Right lobe of liver (tissue), 6 donors: ENCODE measurements around the gene SYMPK. TPM values are rescaled to one million over a fixed set of nuclear protein-coding genes. Genes with fewer than 3 reads are reported as not detected.

Source experiments
- ATAC-seq, 4 donors: fragments of 200-7000 bp; cut with Tn5 transposase; one replicate each; pipeline ENCODE4 v1.9.1; 2020; ENCODE audit warnings: mild to moderate bottlenecking in 4 of 4, moderate library complexity in 4 of 4
- DNase-seq, 3 donors: peaks; one replicate each; pipeline ENCODE4 v3.0.0-alpha.2; 2020
- H3K27ac ChIP-seq, 3 donors: fragments of 200-600 bp; one replicate each; pipeline ENCODE4 v1.8.0; 2022
- H3K27me3 ChIP-seq, 2 donors: fragments of 200-600 bp; one replicate each; pipeline ENCODE4 v1.8.0; 2022
- H3K36me3 ChIP-seq, 4 donors: fragments of 200-600 bp; sonication (generic) in 1 of 4; one replicate each; pipeline versions ENCODE4 v1.5.1 to v1.8.0; 2017 to 2022; ENCODE audit warnings: control low read depth in 1 of 4
- H3K4me1 ChIP-seq, 4 donors: fragments of 200-600 bp; sonication (generic) in 1 of 4; one replicate each; pipeline versions ENCODE4 v1.5.1 to v1.8.0; 2017 to 2022; ENCODE audit warnings: control low read depth in 1 of 4
- H3K4me3 ChIP-seq, 3 donors: fragments of 200-600 bp; one replicate each; pipeline ENCODE4 v1.8.0; 2022
- H3K9me3 ChIP-seq, 4 donors: fragments of 200-600 bp; sonication (generic) in 1 of 4; one replicate each; pipeline versions ENCODE4 v1.5.1 to v1.8.0; 2017 to 2022; ENCODE audit warnings: control low read depth in 1 of 4
- CTCF ChIP-seq, 4 donors: fragments of 200-600 bp in 3 of 4; fragments of 450-650 bp in 1 of 4; IDR thresholded peaks; one replicate each; pipeline versions ENCODE4 v1.5.1 to v1.8.0; 2016 to 2022; ENCODE audit warnings: antibody characterized with exemption in 4 of 4, mild to moderate bottlenecking in 2 of 4
- POLR2A ChIP-seq: fragments of 450-650 bp; IDR thresholded peaks from one replicate; pipeline ENCODE4 v1.6.1; 2017; ENCODE audit warnings: antibody characterized with exemption, mild to moderate bottlenecking
- WGBS: methylation state at CpG from one replicate; pipeline ENCODE4 v1.1.6; 2018; ENCODE audit warnings: low coverage, low lambda C conversion rate; ENCODE audit not compliant: insufficient coverage; ENCODE audit errors: missing lambda C conversion rate; 5-methylcytosine and 5-hydroxymethylcytosine counted together
- intact Hi-C, 2 donors: fragments of 100-400 bp; cut with DNase I; formaldehyde crosslinking; loops; one replicate each; pipeline versions ENCODE4 v1.11.2 to v1.14.1; 2022
- total RNA-seq, 6 experiments: library from RNA; depleted of rRNA in 2 of 6; stranded (reverse); fragments of >200 nt in 2 of 6; fragmentation: NEBNext Ultra II Directional in 3 of 6; extraction: Animal tissue kit (Norgen Biotek cat#: 25700) in 3 of 6; gene quantifications; one replicate each; pipeline versions ENCODE4 v1.1.0 to v1.2.4, GENCODE V29; 2016 to 2023
- donor health status: DM: no; HTN: yes; CAD: no.
- donor health status: DM: no; HTN: no; CAD: no.
- donor health status: DM: no; HTN: no; CAD: no.
- donor health status: DM: no; HTN: yes; CAD: no.
- donor health status: DM: no; HTN: yes; CAD: no.

SYMPK gene
- total RNA-seq, 6 experiments from 2014 or later: 31.1 to 50.1 (median 42.0) TPM

- 48% methylated on average over 10 of the region's 14 CpGs for WGBS
- peaks cover 0 to 2% (median 0%) of the 10 kb centered on the region in 4 donors for H3K36me3 ChIP-seq
- no peak overlapping the region for H3K4me3 ChIP-seq
These were observed 90.7 kb downstream of the SYMPK start for GRCh38 chr19:45772130-45772840.

GRCh38 chr19:45771311-45771933 is 91.5 kb downstream of the SYMPK start:
- no peak for TF ChIP-seq POLR2A
- TF ChIP-seq CTCF (IDR thresholded peaks at IDR 0.05): no peak
- Histone ChIP-seq H3K27ac (peak overlapping the region in 1 of 3 donors; percentile 72), H3K9me3 (no peaks in the 10 kb centered on the region), H3K4me1 (peaks cover 0 to 17% (median 7%) of the 10 kb centered on the region in 4 donors), H3K27me3 (no peaks in the 10 kb centered on the region), H3K4me3 (peak overlapping the region; percentile 33 to 91 (median 76)), H3K36me3 (no peaks in the 10 kb centered on the region)
- ATAC-seq (no peak), DNase-seq (peak in 2 of 3 donors; percentile 46 to 68)
- intact Hi-C loops: no loop called here
- WGBS: 58% methylated on average over 6 of the region's 46 CpGs

More at GRCh38 chr19:45772130-45772840, 90.7 kb downstream of the SYMPK start:
- ATAC-seq: no peak
- DNase-seq: no peak
- TF ChIP-seq CTCF (IDR thresholded peaks at IDR 0.05): no peak
- TF ChIP-seq POLR2A: no peak
- no peaks in the 10 kb centered on the region for H3K27me3 ChIP-seq
- intact Hi-C loops: no loop called here
- H3K27ac ChIP-seq: peak overlapping the region in 1 of 3 donors; percentile 8
- H3K4me1 ChIP-seq: peaks cover 0 to 15% (median 6%) of the 10 kb centered on the region in 4 donors
- H3K9me3 ChIP-seq: no peaks in the 10 kb centered on the region

- H3K9me3 ChIP-seq: no peaks in the 10 kb centered on the region
- 4% methylated on average over 8 of the region's 79 CpGs for WGBS
- no peaks in the 10 kb centered on the region for H3K36me3 ChIP-seq
- peak; percentile 68 to 85 (median 76) for ATAC-seq
- H3K4me3 ChIP-seq: peak overlapping the region; percentile 38 to 91 (median 76)
- peak; percentile 97 to 99 (median 98) for DNase-seq
- peaks cover 0 to 20% (median 7%) of the 10 kb centered on the region in 4 donors for H3K4me1 ChIP-seq
- H3K27me3 ChIP-seq: no peaks in the 10 kb centered on the region
- intact Hi-C loops: no loop called here
- peak overlapping the region; percentile 72 to 93 (median 92) for H3K27ac ChIP-seq
- TF ChIP-seq POLR2A (peak; percentile 57), CTCF (IDR thresholded peaks at IDR 0.05) (peak; percentile 87 to 98 (median 95))
These were observed 92.5 kb downstream of the SYMPK start for GRCh38 chr19:45770192-45771101.

GRCh38 chr19:45769821-45770191 is 93.1 kb downstream of the SYMPK start:
- H3K9me3 ChIP-seq: no peaks in the 10 kb centered on the region
- no peaks in the 10 kb centered on the region for H3K36me3 ChIP-seq
- peak overlapping the region; percentile 72 to 93 (median 92) for H3K27ac ChIP-seq
- H3K27me3 ChIP-seq: no peaks in the 10 kb centered on the region
- intact Hi-C loops: no loop called here
- no peak for TF ChIP-seq POLR2A
- no peak for TF ChIP-seq CTCF (IDR thresholded peaks at IDR 0.05)
- DNase-seq (peak; percentile 64 to 73 (median 71)), ATAC-seq (peak in 3 of 4 donors; percentile 0 to 8 (median 1))
- 0% methylated on average over 11 of the region's 28 CpGs for WGBS
- H3K4me1 ChIP-seq: peaks cover 0 to 20% (median 7%) of the 10 kb centered on the region in 4 donors
- peak overlapping the region; percentile 38 to 91 (median 76) for H3K4me3 ChIP-seq
